ENCODE results near the gene TSHR.

DNA sequence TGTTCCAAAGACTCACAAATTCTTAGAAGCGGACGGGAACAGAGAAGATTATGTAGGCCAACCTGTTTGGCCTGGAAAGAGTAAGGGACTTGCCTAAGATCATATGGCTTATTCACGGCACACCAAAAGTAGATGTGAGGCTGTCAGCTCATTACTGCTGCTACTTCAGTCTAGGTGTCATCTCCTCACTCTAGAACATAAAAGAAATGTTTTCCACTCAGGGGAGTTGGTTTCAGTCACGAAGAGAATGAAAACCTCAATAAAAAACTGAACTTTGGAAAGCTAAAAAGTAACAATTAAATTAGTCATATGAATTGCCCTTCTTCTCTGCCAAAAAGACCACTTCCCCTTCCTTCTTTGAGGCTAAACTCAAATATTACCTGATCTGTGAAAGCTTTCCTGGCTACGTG is 13.2 kb upstream of the TSHR start:
- no peak for TF ChIP-seq SIN3A (IDR thresholded peaks at IDR 0.05; ENCODE audit: borderline replicate concordance, insufficient read depth, low read length)
- TF ChIP-seq TAF1 (IDR thresholded peaks at IDR 0.05; ENCODE audit: borderline replicate concordance, insufficient read depth, low read length): no peak
